Memory B cell (primary cell): Measurements from ENCODE around the gene PMVK.
"Not testable (repeated sequence)": the region's sequence is repeated elsewhere in the genome, so short reads cannot be mapped to it uniquely, and the experiment has no call there.

Experiments
- ATAC-seq: fragments of 150-1000 bp; cut with Tn5 transposase; 2 replicates; pipeline ENCODE4 v1.10.0; 2021; ENCODE audit warnings: low read depth, mild to moderate bottlenecking, moderate library complexity
- DNase-seq, 2 donors: peaks; one replicate each; pipeline ENCODE4 v3.0.0; 2022; ENCODE audit warnings: low spot score in 2 of 2
- H3K27ac Mint-ChIP-seq: one replicate; pipeline ENCODE4 v1.8.0; 2022; ENCODE audit warnings: mild to moderate bottlenecking, moderate library complexity, mixed read lengths
- H3K27me3 Mint-ChIP-seq: one replicate; pipeline ENCODE4 v1.8.0; 2022; ENCODE audit warnings: mixed read lengths
- H3K36me3 Mint-ChIP-seq: one replicate; pipeline ENCODE4 v1.8.0; 2022; ENCODE audit warnings: mild to moderate bottlenecking, mixed read lengths
- H3K4me1 Mint-ChIP-seq: one replicate; pipeline ENCODE4 v1.8.0; 2022; ENCODE audit warnings: mixed read lengths
- H3K4me3 Mint-ChIP-seq: one replicate; pipeline ENCODE4 v1.8.0; 2022; ENCODE audit warnings: mild to moderate bottlenecking, moderate library complexity, mixed read lengths
- H3K9me3 Mint-ChIP-seq: one replicate; pipeline ENCODE4 v1.8.0; 2022; ENCODE audit warnings: mixed read lengths

The PMVK gene

GRCh38 chr1:154934358-154934948 lies 2.1 kb downstream of the PMVK start:
- peaks cover 5% of the 10 kb centered on the region for H3K36me3 Mint-ChIP-seq
- H3K27ac Mint-ChIP-seq = no peak overlapping the region
- no peaks in the 10 kb centered on the region for H3K27me3 Mint-ChIP-seq
- H3K9me3 Mint-ChIP-seq = no peaks in the 10 kb centered on the region
- DNase-seq (no peak), ATAC-seq (no peak)
- H3K4me1 Mint-ChIP-seq = peaks cover 19% of the 10 kb centered on the region
- peak overlapping the region; percentile 8 for H3K4me3 Mint-ChIP-seq

GRCh38 chr1:154931940-154932487 lies 4.5 kb downstream of the PMVK start:
- no peak for ATAC-seq
- Mint-ChIP-seq H3K36me3 (peaks cover 16% of the 10 kb centered on the region), H3K27me3 (no peaks in the 10 kb centered on the region), H3K4me1 (peaks cover 11% of the 10 kb centered on the region), H3K9me3 (no peaks in the 10 kb centered on the region), H3K27ac (no peak overlapping the region), H3K4me3 (no peak overlapping the region)
- no peak for DNase-seq

GRCh38 chr1:154926201-154926600 lies 10.3 kb downstream of the PMVK start:
- H3K27ac Mint-ChIP-seq = no peak overlapping the region
- H3K4me1 Mint-ChIP-seq = peaks cover 8% of the 10 kb centered on the region
- H3K36me3 Mint-ChIP-seq = peaks cover 30% of the 10 kb centered on the region
- no peaks in the 10 kb centered on the region for H3K27me3 Mint-ChIP-seq
- ATAC-seq (no peak), DNase-seq (no peak)
- H3K4me3 Mint-ChIP-seq = no peak overlapping the region
- no peaks in the 10 kb centered on the region for H3K9me3 Mint-ChIP-seq

- ATAC-seq (no peak), DNase-seq (no peak)
- Mint-ChIP-seq H3K27me3 (no peaks in the 10 kb centered on the region), H3K4me3 (no peak overlapping the region), H3K27ac (no peak overlapping the region), H3K9me3 (no peaks in the 10 kb centered on the region), H3K36me3 (peaks cover 30% of the 10 kb centered on the region), H3K4me1 (peaks cover 8% of the 10 kb centered on the region)
Observed at GRCh38 chr1:154925335-154926170, 11.0 kb downstream of the PMVK start.

- Mint-ChIP-seq H3K4me3 (no peak overlapping the region), H3K9me3 (no peaks in the 10 kb centered on the region), H3K27ac (no peak overlapping the region), H3K27me3 (no peaks in the 10 kb centered on the region), H3K4me1 (peaks cover 8% of the 10 kb centered on the region), H3K36me3 (peaks cover 26% of the 10 kb centered on the region)
- ATAC-seq (no peak), DNase-seq (no peak)
Observed at GRCh38 chr1:154923695-154924094, 12.8 kb downstream of the PMVK start.

- ATAC-seq = no peak
Observed at GRCh38 chr1:154913273-154913672, 23.2 kb downstream of the PMVK start.

GRCh38 chr1:154912755-154913154 lies 23.8 kb downstream of the PMVK start:
- no peak overlapping the region for H3K27ac Mint-ChIP-seq
- ATAC-seq (no peak), DNase-seq (no peak)
- H3K4me1 Mint-ChIP-seq = no peaks in the 10 kb centered on the region
- H3K4me3 Mint-ChIP-seq = no peak overlapping the region
- H3K27me3 Mint-ChIP-seq = no peaks in the 10 kb centered on the region
- H3K9me3 Mint-ChIP-seq = peaks cover 1% of the 10 kb centered on the region
- H3K36me3 Mint-ChIP-seq = peaks cover 2% of the 10 kb centered on the region

More at GRCh38 chr1:154913273-154913672, 23.2 kb downstream of the PMVK start:
- Mint-ChIP-seq H3K4me3 (no peak overlapping the region), H3K27ac (no peak overlapping the region), H3K9me3 (peaks cover 1% of the 10 kb centered on the region), H3K36me3 (peaks cover 2% of the 10 kb centered on the region), H3K4me1 (no peaks in the 10 kb centered on the region), H3K27me3 (no peaks in the 10 kb centered on the region)
- no peak for DNase-seq

- Mint-ChIP-seq H3K4me1 (no peaks in the 10 kb centered on the region), H3K36me3 (peaks cover 2% of the 10 kb centered on the region), H3K9me3 (peaks cover 1% of the 10 kb centered on the region), H3K4me3 (no peak overlapping the region), H3K27me3 (no peaks in the 10 kb centered on the region), H3K27ac (no peak overlapping the region)
- DNase-seq (no peak), ATAC-seq (no peak)
Observed at GRCh38 chr1:154911691-154912550, 24.6 kb downstream of the PMVK start.

- ATAC-seq (no peak), DNase-seq (no peak)
- Mint-ChIP-seq H3K27me3 (no peaks in the 10 kb centered on the region), H3K4me3 (no peak overlapping the region), H3K36me3 (no peaks in the 10 kb centered on the region), H3K9me3 (no peaks in the 10 kb centered on the region), H3K27ac (no peak overlapping the region), H3K4me1 (no peaks in the 10 kb centered on the region)
Observed at GRCh38 chr1:154910851-154911250, 25.7 kb downstream of the PMVK start.

GRCh38 chr1:154908937-154909336 lies 27.6 kb downstream of the PMVK start:
- Mint-ChIP-seq H3K36me3 (no peaks in the 10 kb centered on the region), H3K27me3 (no peaks in the 10 kb centered on the region), H3K4me3 (no peak overlapping the region), H3K27ac (no peak overlapping the region), H3K9me3 (no peaks in the 10 kb centered on the region), H3K4me1 (no peaks in the 10 kb centered on the region)
- DNase-seq (no peak), ATAC-seq (no peak)

GRCh38 chr1:154908129-154908528 lies 28.4 kb downstream of the PMVK start:
- H3K9me3 Mint-ChIP-seq, H3K27ac Mint-ChIP-seq, H3K36me3 Mint-ChIP-seq, H3K27me3 Mint-ChIP-seq, H3K4me3 Mint-ChIP-seq, H3K4me1 Mint-ChIP-seq, DNase-seq, ATAC-seq: not testable (repeated sequence)

GRCh38 chr1:154906621-154907081 lies 29.9 kb downstream of the PMVK start:
- Mint-ChIP-seq H3K36me3 (no peaks in the 10 kb centered on the region), H3K4me3 (no peak overlapping the region), H3K9me3 (no peaks in the 10 kb centered on the region), H3K27ac (no peak overlapping the region), H3K4me1 (no peaks in the 10 kb centered on the region), H3K27me3 (no peaks in the 10 kb centered on the region)
- no peak for ATAC-seq
- no peak for DNase-seq

- H3K9me3 Mint-ChIP-seq = no peaks in the 10 kb centered on the region
- ATAC-seq (no peak), DNase-seq (no peak)
- peaks cover 4% of the 10 kb centered on the region for H3K36me3 Mint-ChIP-seq
- H3K27ac Mint-ChIP-seq = no peak overlapping the region
- H3K27me3 Mint-ChIP-seq = no peaks in the 10 kb centered on the region
- H3K4me1 Mint-ChIP-seq = peaks cover 3% of the 10 kb centered on the region
- no peak overlapping the region for H3K4me3 Mint-ChIP-seq
Observed at GRCh38 chr1:154902938-154903566, 33.5 kb downstream of the PMVK start.
